Lung microvascular endothelial cell (primary cell): Measurements from ENCODE around the gene AJAP1. TPM values are rescaled to one million over a fixed set of nuclear protein-coding genes. Genes with fewer than 3 reads are reported as not detected.

Experiments used
- DNase-seq, 2 donors: peaks; one replicate each; pipeline versions ENCODE4 v3.0.0 to v3.0.0-alpha.2; 2010; ENCODE audit warnings: low read depth in 2 of 2
- total RNA-seq: library from RNA; depleted of rRNA; stranded (reverse); fragments of >200 nt; gene quantifications from 2 replicates; pipeline ENCODE4 v1.2.1, GENCODE V29; 2014

Gene AJAP1
- total RNA-seq, 1 donor from 2014 or later: not detected

DNA sequence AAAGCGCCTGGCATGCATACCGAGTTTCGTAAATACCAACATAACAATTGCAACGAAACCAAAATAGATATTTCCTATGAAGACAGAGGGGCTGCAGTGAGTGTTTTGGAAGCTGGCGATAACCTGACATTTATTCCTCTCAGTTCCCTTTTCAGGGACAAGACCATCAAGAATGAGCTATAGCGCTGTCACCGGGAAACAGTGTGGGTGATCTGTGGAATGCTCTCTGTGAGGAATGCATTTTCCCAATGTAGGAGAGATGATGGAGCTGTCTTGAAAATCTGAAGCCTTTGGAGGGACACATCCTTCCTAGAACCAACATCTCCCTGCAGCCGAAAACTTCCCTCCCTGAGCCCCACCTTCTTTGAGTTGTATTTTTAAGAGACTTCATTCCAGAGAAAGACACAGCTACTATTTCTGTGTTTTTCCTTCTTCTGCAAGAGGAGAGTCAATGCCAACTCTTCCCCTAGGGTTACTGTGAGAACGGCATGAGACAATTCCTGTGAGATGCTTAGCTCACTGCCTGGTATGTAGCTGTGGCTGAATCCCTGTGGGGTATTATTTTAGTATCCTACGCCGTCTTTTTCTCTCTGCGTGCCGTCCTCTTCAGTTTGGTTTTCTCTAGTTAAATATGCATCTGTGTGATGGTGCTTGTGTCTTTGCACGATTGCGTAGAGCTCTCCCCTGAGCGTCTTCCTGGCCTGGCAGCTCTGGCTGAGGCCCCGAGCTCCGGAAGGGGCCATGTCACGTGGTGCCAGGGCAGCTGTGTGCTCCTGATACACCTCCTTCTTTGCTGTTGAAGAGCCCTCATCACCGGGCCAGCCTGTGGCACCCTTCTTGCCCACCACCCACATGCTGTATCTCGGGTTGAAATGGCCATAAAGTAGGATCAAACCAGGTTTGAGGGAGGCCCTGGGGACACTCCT lies 45.2 kb downstream of the AJAP1 start:
- no peak for DNase-seq

DNA sequence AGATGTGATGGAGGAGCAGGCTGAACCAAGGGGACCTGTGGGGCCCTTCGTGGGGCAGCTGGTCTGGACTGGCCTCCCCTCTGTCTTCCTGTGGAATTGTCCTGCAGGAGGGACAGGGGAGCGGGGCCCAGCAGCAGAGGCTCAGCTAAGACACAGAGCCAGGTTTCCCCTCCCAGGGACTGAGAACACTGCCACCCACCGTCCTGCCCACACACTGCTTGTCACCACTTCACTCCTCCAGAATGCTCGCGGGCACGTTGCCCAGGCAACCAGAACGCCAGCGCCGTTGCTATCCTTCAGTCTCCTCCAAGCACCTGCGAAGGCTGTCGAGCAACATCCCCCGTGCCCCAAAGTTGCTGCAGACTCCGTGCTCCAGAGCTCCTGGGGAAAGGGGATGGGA lies 46.4 kb downstream of the AJAP1 start:
- DNase-seq: no peak

DNA sequence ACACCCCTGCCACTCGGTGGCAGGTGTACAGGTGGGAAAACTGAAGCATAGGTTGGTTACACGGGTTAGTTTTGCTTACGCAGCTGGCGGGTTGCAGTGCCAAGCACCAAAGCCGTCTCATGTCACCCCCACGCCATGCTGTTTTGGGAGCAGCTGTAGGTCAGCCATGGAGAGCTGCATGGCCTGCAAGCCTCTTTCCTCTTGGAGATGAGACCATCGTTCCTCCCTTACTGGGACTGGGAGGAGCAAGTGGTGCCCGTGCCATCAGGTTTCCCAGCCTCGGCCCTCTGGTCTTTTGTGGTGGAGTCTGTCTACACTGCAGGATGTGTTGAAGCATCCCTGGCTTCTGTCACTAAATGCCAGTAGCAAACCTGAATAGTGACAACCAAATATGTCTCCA lies 46.9 kb downstream of the AJAP1 start:
- no peak for DNase-seq

DNA sequence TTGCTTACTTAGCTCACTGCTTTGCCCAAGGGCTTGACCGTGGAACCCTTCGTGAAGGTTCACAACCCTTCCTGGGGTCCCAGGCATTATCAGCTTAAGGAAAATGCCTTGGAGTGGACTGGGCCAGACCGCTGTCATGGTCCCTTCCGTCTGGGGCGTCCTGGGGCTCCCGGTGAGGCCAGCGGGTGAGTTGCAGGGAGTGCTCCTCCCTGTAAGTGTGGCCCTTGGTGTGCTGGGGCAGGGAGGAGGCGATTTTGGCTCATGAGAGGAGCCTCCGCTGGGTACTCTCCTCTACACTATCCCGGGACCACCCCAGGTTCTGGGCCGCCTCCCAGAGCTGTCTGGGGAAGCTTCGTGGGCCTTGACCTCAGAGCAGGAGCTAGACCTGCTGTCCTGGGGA lies 48.1 kb downstream of the AJAP1 start:
- no peak for DNase-seq

DNA sequence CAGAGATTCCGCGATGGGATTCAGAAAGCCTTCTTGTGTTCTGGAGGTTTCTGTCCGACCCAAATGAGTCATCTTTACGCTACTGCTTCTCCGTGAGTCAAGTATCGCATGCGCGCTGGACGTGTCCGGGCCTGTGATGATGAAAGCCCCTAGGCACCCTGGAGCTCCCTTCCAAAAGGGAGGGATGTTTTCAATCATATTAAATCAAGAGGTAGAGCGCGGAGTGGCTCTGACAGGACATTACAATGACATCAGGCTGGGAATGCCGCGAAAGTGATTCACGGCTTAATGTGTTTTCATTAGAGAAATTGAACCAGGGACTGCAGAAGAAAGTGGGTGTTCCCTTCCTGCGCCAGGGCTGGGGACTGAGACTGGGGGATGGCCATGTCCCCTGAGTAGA lies 48.5 kb downstream of the AJAP1 start:
- DNase-seq: no peak

DNA sequence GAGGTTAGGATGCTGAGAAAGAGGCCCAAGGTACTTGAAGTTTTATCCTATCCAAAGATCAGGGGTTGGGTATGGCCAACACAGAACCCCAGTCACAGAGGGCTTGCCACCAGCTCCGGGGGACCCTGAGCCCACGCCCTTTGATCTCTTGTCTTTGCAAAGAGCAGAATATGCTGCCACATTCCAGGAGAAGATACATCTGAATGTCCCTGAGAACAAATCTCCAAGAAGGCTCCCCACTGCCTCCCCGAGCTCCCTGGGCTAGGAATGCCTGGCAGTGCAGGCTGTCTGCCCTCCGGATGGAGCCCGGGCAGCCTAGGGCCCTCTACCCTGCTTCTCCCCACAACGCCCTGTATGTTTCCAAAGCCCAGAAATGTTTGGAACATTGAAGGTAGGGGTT lies 49.2 kb downstream of the AJAP1 start:
- DNase-seq: no peak

DNA sequence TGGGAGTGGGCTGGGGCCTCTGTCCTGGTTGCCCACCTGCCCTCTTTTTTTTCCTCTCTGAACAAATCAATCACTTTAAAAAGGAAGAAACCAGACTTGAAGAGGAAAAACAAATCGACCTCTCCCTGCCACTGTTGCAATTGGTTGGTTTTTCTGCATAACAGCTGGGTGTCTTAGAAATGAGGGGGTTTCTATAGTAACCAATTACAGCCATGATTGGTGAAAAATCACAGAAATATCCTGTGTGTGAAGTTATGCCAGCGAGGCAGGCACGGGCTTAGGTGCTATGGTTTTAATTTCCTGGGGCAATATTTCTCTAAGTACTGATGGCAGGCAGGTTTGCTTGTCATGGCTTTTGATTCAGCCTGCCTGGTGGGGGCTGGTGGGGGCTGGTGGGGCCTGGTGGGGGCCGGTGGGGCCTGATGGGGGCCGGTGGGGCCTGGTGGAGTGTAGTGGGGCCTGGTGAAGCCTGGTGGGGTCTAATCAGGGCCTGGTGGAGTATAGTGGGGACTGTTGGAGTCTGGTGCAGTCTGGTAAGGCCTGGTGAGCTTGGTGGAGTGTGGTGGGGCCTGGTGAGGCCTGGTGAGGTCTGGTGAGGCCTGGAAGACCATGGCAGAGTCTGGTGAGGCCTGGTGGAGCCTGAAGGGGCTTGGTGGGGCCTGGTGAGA lies 54.6 kb downstream of the AJAP1 start:
- no peak for DNase-seq

DNA sequence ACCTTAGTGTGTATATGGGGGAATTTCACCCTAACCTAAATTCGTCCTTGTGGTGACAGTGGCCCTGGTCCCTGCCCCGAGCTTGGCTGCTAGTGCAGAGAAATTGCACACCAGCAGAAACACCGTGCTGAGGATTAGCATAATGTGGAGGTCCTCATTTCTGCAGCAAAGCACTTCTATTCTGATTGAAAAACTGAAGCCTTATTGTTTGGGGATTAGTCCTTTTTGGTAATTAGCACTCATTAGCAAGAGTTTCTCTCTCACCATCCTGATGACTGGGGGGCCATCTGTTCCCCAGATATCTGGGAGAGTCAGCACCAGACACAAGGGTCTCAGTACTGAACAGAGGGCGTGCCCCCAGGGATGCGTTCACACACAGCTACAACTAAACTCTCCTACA lies 55.2 kb downstream of the AJAP1 start:
- no peak for DNase-seq

DNA sequence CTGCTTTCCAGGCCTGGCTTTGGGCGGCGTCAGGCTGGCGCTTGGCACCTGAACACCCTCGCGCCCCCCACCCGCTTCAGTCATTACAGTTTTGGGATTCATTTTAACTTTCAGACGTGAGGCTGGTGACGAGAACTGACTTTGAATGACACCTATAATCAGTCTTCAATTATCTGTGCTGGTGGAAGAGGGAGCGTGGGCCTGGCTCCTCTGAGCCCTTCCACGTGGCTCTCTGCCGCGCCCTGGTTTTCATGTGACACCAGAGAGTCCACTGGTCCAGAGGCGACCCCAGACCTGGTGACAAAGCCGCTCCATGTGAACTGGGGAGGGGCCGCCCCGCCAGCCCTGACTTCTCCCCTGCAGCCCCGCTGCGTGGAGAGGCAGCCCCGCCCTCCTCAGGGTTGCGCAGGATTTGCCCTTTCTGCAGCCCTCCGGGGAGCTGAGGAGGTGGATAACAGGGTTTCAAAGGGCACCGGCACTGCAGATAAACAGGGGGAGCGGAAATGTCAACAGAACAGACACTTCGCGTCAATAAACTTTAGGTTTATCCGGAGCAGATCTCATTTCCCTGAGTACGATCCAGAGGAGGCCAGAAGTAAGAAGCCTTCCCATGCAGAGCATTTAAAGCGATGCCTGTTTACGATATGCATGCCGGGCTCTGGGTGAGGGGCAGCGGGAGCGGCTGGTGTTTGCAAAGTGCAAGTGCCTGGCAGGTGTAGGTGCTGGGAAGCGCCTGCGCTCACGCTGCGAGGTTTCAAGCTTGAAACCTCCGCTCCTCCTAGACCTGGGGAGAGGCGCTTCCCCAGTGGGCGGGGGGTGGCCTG lies 56.4 kb downstream of the AJAP1 start:
- no peak for DNase-seq

DNA sequence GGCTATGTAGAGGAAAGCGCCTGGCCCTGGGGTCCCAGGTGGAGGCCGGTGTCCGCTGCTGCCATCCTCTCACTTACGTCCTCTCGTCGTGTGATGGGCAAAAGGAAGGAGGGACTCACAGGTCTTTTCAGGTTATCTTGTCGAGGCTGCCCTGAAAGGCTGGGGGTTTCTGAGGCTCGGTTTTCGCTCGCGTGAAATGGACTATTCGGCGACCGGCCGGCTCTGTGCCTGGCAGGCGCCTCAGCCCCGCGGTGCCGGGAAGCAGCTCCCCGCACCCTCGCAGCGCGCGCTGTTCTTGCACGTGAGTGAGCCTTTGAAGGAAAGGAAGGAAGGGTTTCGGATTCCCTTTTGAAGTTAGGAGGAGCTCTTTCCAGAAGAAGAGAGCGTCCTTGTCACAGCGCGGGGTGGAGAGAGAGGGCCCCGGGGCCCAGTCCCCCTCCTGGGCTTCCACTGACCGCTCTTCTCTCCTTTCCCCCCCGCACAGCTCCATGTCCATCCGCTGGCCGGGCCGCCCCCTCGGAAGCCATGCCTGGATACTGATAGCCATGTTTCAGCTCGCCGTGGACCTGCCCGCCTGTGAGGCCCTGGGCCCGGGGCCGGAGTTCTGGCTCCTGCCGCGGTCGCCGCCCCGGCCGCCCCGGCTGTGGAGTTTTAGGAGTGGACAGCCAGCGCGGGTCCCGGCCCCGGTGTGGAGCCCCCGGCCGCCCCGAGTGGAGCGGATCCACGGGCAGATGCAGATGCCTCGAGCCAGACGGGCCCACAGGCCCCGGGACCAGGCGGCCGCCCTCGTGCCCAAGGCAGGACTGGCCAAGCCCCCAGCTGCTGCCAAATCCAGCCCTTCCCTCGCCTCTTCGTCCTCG lies 57.2 kb downstream of the AJAP1 start:
- no peak for DNase-seq

DNA sequence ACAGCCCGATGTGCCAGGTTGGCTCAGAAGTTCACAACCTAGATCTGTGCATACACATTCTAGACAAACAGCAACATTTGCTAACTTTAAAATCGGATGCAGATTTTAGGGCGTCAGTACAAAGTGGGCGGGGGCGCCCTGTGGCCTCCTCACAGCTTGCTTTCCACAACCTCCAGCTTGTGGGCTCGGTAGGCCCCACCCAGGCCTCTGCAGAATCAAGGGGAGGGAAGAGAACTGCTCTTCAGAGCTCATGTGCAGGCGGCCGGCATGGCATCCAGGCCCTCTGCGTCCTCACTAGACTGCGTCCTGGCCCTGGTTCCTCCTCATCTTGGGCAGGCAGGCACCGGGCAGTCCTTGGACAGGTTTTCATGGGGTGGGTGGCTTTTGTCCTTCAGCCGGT lies 59.3 kb downstream of the AJAP1 start:
- no peak for DNase-seq

DNA sequence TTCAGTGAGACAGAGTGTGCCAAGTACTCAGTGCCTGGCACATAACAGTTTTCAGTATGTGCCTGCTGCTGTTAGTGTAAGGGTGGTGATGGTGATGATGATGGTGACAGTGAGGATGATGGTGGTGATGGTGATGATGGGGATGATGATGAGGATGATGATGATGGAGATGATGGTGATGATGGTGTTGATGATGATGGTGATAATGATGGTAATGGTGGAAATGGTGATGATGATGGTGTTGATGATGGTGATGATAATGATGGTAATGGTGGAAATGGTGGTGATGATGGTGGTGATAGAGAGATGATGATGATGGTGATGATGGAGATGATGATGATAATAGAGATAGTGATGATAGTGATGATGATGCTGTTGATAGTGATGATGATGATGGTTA lies 62.0 kb downstream of the AJAP1 start:
- no peak for DNase-seq

DNA sequence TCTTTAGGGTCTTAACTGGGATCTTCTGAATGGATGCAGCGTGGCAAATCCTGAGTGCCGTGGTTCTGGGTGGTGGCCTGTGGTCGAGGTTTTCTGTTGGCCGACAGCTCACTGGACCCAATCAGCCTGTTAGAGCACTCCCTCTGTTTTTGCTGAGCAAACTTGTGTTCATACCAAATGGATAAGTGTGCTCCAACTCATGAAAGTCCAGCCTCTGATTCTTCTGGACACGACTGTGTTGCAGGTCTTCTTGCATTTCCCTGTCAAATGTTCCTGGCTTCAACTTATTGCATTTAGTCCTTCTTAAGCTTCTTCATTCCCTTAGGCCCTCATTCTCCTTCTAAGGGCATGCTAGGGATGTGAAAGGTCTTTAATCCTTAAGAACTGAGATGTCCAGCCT lies 63.7 kb downstream of the AJAP1 start:
- no peak for DNase-seq

DNA sequence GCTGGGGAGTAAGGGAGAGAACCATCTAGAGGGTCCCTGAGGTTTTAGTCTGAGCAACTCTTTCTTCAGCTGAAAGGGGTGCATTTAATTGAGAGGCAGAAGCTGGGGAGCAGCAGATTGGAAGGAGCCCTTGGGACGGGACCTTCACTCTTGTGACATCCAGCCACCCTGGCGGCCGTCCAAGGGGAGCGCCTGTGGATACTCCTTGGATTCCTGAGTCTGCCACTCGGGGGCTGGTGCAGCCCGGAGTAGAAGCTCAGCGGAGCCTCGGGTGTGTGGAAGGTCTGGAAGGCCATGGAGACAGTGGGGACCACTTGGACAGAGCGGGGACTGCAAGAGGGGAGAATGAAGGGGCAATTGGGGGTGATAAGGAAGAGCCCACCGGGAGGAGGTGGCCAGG lies 68.7 kb downstream of the AJAP1 start:
- DNase-seq: no peak

DNA sequence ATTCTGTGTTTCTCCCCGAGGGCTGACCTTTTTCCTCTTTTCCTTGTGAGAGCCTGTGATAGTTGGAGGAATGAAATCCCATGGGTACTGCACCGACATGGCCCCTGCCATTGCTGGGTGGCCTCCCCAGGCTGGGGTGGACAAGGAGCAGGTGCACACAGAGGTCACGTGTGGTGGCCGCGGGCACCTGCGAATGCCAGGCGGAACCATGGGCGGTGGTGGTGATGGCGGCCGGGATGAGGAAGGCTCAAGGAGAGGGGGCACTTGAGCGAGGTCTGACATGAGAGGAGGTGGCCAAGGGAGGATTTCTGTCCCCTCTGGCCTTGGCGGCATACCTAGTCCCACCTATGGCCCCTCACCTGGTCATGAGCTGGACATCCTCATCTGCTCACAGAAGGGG lies 69.6 kb downstream of the AJAP1 start:
- no peak for DNase-seq

DNA sequence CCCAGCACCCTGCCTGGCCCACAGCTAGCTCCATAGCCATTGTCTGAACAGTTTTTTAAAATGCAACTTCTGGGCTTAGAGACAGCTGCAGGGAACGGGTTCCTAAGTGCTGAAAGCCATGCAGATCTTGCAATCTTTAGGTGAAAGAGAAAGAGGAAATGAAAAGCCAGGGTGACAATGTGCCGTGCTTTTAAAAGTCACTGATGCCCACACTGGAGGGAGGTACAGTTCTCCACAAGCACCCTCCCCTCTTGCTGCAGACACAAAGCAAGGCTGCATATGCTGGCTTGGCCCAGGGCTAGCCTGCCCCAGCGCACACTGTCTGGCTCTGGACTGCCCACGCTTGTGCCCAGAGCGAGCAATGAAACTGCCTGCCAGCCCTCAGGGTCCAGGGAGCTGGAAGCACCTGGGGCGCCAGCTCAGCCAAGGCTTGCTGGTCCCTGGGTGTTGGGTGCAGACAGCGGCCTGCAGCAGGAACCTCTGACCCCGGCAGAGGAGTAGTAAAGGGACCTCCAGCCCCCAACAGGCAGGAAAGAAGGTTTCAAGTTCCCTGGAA lies 70.4 kb downstream of the AJAP1 start:
- DNase-seq: no peak

DNA sequence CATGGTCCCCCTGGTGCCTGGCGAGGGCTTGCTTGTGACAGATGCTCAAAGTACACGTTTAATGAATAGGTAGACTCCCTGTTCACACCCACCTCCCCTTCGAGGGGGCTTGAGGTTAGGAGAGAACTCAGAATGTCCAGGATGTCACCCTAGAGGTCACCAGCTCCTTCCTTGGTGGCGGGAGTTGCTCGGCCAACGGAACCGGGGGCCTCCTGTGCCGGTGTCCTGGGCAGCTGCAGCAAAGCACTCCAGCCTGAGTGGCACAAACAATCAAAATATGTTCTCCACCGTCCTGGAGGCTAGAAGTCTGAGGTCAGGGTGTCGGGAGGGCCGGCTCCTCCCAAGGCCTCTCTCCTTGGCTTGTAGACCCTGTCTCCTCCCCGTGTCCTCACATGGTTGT lies 71.0 kb downstream of the AJAP1 start:
- DNase-seq: no peak

DNA sequence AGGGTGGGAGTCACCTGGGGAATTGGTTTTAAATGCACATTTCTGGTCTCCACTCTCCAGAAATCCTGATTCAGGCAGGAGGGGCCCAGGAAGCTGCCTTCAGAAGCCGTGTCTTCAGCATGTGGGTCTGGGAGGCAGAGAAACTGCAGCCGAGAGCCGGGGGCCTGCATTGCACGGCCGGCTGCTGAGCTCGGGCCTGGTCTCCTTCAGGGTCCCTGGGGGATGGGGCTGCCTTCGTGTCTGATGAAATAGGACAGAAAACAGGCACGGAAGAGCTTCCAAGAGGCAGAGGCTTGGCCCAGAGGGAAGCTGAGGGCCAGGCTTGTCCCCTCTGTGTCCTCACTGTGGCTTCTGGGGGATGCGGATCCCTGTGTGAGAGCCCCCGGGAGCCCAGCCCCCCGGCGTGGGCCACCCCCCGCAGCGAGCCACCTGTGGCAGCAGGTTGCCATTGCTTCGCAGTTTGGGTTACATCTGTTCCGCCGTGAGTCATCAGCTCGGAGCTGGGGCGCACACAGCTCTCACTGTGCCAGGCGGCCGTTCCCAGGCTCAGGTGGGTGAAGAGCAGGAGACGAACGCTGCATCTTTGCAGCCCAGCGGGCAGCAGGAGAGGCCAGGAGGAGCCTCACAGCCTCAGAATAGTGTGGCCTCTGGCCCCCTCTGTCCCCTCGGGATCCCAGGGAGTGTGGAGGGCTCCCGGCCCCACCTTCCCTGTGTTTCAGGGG lies 72.4 kb downstream of the AJAP1 start:
- no peak for DNase-seq

DNA sequence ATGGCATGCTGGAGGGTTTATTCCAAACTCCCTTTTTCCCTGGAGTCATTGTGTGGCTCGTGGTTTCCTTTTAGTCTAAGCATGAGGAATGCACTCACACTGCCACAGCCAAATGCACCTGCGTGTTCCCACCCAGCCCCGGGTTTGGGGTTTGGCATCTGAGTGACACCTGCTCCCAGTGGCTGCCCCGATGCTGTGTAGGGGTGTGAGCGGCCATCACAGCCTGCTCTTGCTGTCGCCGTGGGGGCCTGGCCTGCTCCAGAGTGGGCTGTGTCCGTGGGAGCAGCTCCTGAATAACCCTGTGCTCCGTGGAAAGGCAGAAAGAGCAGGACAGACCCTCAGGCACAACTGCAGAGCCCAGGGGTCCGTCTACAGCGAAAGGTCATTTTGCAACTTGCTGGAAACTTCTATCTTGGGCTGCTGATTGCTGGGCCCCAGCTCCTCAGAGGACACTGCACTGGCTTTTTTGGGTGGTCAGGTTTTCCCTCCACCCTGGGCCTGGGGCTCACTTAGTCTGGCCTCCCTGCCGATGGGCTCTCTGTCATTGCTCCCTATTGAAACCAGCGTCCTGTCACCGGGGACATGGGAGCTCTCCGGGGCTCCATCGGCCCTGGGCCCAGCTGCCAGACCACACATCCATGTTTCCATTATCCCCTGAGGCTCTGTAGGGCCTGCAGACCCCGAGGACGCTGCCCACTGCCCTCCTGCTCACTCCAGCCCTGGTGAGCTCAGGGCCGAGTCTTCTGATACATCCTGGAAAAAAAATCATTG lies 74.1 kb downstream of the AJAP1 start:
- DNase-seq: no peak

DNA sequence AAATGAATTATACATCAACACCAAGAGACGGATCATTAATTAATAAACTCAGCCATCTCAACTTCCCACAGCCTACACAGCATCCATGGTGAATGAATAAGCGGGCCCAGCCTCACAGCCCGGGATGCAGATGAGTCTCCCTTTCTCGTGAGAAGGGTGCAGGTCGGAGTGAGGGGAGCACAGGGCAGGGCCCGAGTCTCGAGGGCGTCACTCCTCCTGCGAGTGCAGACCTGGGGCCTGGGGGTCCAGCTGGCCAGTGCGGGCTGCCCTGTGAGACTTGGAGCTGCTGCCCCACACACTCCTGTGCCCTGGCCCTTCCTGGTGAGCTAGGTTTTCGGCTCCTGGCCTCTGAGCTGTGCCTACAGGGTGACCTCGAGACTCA lies 74.7 kb downstream of the AJAP1 start:
- no peak for DNase-seq
